Body of pancreas (tissue), 4 donors: ENCODE measurements around the gene SPEM2. TPM values are rescaled to one million over a fixed set of nuclear protein-coding genes. Genes with fewer than 3 reads are reported as not detected.
A peak's percentile ranks its signal among the peaks of the same experiment; 100 is the strongest.

ENCODE experiments used
- ATAC-seq: fragments of 150-250 bp; one replicate; pipeline ENCODE4 v1.9.1; 2016
- DNase-seq, 4 donors: peaks; one replicate each; pipeline ENCODE4 v3.0.0-alpha.2; 2019
- H3K27ac ChIP-seq, 4 donors: fragments of 200-600 bp; sonication (generic); 1 replicate in 3 of 4; 2 replicates in 1 of 4; pipeline versions ENCODE4 v1.5.1 to v1.6.1; 2016 to 2019; ENCODE audit warnings: mild to moderate bottlenecking in 1 of 4, mixed read lengths in 1 of 4, moderate library complexity in 1 of 4
- H3K27me3 ChIP-seq, 2 donors: fragments of 200-600 bp; sonication (generic); one replicate each; pipeline ENCODE4 v1.6.0; 2016; ENCODE audit warnings: mild to moderate bottlenecking in 1 of 2
- H3K36me3 ChIP-seq, 2 donors: fragments of 200-600 bp; sonication (generic); replicated peaks in 1 of 2; 2 replicates each; pipeline ENCODE4 v1.5.1; 2016; ENCODE audit warnings: low read depth in 2 of 2; ENCODE audit not compliant: insufficient read depth in 1 of 2
- H3K4me1 ChIP-seq: fragments of 200-600 bp; sonication (generic); one replicate; pipeline ENCODE4 v1.6.0; 2016
- H3K4me3 ChIP-seq, 2 donors: fragments of 200-600 bp; sonication (generic); 1 replicate in 1 of 2; 2 replicates in 1 of 2; pipeline ENCODE4 v1.5.1; 2016 to 2019
- H3K9me3 ChIP-seq, 3 donors: fragments of 200-600 bp; sonication (generic); 1 replicate in 2 of 3; 2 replicates in 1 of 3; pipeline ENCODE4 v1.5.1; 2016
- POLR2A ChIP-seq, 3 donors: fragments of 450-650 bp; IDR thresholded peaks; one replicate each; pipeline ENCODE4 v1.6.1; 2016; ENCODE audit warnings: antibody characterized with exemption in 3 of 3, mild to moderate bottlenecking in 2 of 3
- WGBS, 2 donors: methylation state at CpG; one replicate each; pipeline ENCODE4 v1.1.5; 2017; 5-methylcytosine and 5-hydroxymethylcytosine counted together
- intact Hi-C: fragments of 100-400 bp; cut with DNase I; formaldehyde crosslinking; loops from one replicate; pipeline ENCODE4 v1.15.1; 2023
- total RNA-seq, 2 donors: library from RNA; depleted of rRNA; stranded (reverse); fragments of >200 nt; gene quantifications; one replicate each; pipeline ENCODE4 v1.1.0, GENCODE V29; 2016
- TF ChIP-seq, protein P1 (sequence below), 7 experiments: fragments of 450-650 bp in 4 of 7; fragments of 200-600 bp in 3 of 7; sonication (generic) in 3 of 7; IDR thresholded peaks; one replicate each; pipeline ENCODE4 v1.5.1; 2016 to 2019; ENCODE audit warnings: antibody characterized with exemption in 7 of 7

Gene SPEM2
- total RNA-seq, 2 donors from 2014 or later, result not detected

DNA sequence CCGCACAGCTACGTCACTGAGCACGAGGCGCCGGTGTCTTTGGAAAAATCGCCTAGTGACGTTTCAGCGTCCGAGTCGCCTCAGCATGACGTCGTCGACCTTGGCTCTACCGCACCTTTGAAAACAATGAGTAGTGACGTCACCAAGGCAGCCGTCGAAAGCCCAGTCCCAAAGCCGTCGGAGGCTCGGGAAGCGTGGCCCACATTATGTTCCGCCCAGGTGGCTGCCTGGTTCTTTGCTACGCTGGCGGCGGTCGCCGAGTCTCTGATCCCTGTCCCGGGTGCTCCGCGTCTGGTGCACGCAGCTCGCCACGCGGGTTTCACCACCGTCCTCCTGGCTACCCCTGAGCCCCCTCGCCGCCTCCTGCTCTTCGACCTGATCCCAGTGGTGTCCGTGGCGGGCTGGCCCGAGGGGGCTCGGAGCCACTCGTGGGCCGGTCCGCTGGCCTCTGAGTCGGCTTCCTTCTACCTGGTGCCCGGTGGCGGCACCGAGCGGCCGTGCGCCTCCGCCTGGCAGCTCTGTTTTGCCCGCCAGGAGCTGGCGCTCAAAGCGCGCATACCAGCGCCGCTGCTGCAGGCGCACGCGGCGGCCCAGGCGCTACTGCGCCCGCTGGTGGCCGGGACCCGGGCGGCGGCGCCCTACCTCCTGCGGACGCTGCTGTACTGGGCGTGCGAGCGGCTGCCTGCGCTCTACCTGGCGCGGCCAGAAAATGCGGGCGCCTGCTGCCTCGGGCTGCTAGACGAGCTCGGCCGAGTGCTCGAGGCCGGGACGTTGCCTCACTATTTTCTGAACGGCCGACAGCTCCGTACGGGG lies 11.3 kb downstream of the SPEM2 start:
- no peaks in the 10 kb centered on the region for H3K36me3 ChIP-seq
- peak; percentile 75 for ATAC-seq
- no peaks in the 10 kb centered on the region for H3K9me3 ChIP-seq
- intact Hi-C loops, result no loop called here
- 5 to 44% methylated on average over 4 to 92 of the region's 92 CpGs for WGBS, 2 donors
- peaks cover 49% of the 10 kb centered on the region for H3K4me1 ChIP-seq
- TF ChIP-seq, protein P1, sequence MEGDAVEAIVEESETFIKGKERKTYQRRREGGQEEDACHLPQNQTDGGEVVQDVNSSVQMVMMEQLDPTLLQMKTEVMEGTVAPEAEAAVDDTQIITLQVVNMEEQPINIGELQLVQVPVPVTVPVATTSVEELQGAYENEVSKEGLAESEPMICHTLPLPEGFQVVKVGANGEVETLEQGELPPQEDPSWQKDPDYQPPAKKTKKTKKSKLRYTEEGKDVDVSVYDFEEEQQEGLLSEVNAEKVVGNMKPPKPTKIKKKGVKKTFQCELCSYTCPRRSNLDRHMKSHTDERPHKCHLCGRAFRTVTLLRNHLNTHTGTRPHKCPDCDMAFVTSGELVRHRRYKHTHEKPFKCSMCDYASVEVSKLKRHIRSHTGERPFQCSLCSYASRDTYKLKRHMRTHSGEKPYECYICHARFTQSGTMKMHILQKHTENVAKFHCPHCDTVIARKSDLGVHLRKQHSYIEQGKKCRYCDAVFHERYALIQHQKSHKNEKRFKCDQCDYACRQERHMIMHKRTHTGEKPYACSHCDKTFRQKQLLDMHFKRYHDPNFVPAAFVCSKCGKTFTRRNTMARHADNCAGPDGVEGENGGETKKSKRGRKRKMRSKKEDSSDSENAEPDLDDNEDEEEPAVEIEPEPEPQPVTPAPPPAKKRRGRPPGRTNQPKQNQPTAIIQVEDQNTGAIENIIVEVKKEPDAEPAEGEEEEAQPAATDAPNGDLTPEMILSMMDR (IDR thresholded peaks at IDR 0.05), result peak; percentile 82 to 99 (median 91)
- peak; percentile 72 to 90 (median 89) for TF ChIP-seq POLR2A (IDR thresholded peaks at IDR 0.05)
- no peak overlapping the region for H3K4me3 ChIP-seq
- H3K27me3 ChIP-seq, result no peaks in the 10 kb centered on the region
- peak; percentile 90 to 93 (median 91) for DNase-seq
- peak overlapping the region; percentile 80 to 94 (median 90) for H3K27ac ChIP-seq

GRCh38 chr17:7437369-7437863 lies 12.0 kb downstream of the SPEM2 start:
- DNase-seq, result no peak
- H3K36me3 ChIP-seq, result no peaks in the 10 kb centered on the region
- H3K4me3 ChIP-seq, result no peak overlapping the region
- WGBS, 2 donors, result 25 to 72% methylated on average over 8 to 27 of the region's 31 CpGs
- ATAC-seq, result no peak
- TF ChIP-seq POLR2A (IDR thresholded peaks at IDR 0.05), result no peak
- TF ChIP-seq, protein P1 (IDR thresholded peaks at IDR 0.05), result no peak
- peak overlapping the region; percentile 80 to 94 (median 90) for H3K27ac ChIP-seq
- intact Hi-C loops, result no loop called here
- H3K9me3 ChIP-seq, result no peaks in the 10 kb centered on the region
- peaks cover 49% of the 10 kb centered on the region for H3K4me1 ChIP-seq
- no peaks in the 10 kb centered on the region for H3K27me3 ChIP-seq

DNA sequence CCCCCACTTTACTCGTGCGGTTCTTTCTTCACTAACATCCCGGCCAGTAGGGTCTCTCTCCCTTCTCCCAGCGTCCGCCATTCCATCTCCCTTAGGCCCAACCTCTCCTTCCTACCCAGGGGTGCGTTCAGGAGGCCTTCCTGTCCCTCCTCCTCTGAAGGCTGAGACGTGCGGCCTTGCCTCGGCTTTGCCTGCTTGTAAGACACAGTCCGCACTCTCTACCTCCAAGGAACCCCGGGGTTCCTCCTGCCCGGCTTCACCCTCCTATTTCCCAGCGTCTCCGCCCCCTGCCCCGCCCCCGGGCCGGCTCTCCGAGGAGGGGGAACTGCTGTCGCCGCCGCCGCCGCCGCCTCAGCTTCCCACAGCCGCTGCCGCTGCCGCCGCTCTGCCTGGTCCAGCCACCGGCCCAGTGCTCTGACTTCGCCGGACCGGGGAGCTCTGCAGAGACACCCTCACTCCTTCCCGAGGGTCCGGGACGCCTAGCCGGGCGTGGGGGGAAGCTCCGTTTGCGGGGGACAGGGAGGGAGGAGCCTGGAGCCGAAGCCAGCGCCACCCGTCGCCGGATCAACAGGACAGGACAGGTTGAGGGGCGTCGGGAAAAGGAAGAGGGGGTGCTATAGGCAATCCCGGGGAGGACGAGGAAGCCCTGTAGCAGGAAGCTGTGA lies 12.7 kb downstream of the SPEM2 start:
- TF ChIP-seq, protein P1 (IDR thresholded peaks at IDR 0.05), result no peak
- TF ChIP-seq POLR2A (IDR thresholded peaks at IDR 0.05), result no peak
- DNase-seq (peak; percentile 25 to 48 (median 34)), ATAC-seq (no peak)
- no peaks in the 10 kb centered on the region for H3K36me3 ChIP-seq
- peaks cover 49% of the 10 kb centered on the region for H3K4me1 ChIP-seq
- no peaks in the 10 kb centered on the region for H3K9me3 ChIP-seq
- H3K27me3 ChIP-seq, result no peaks in the 10 kb centered on the region
- intact Hi-C loops, result no loop called here
- WGBS, 2 donors, result 50 to 87% methylated on average over 48 of the region's 48 CpGs
- H3K4me3 ChIP-seq, result no peak overlapping the region
- H3K27ac ChIP-seq, result peak overlapping the region in 1 of 4 donors; percentile 94

- WGBS, 2 donors, result 64 to 66% methylated on average over 11 of the region's 11 CpGs
- H3K4me1 ChIP-seq, result peaks cover 49% of the 10 kb centered on the region
- no peak overlapping the region for H3K4me3 ChIP-seq
- ATAC-seq, result no peak
- intact Hi-C loops, result no loop called here
- DNase-seq, result no peak
- no peaks in the 10 kb centered on the region for H3K27me3 ChIP-seq
- no peaks in the 10 kb centered on the region for H3K36me3 ChIP-seq
- H3K27ac ChIP-seq, result no peak overlapping the region
- no peaks in the 10 kb centered on the region for H3K9me3 ChIP-seq
- TF ChIP-seq, protein P1 (IDR thresholded peaks at IDR 0.05), result no peak
- no peak for TF ChIP-seq POLR2A (IDR thresholded peaks at IDR 0.05)
Measured at GRCh38 chr17:7438656-7439460, 13.4 kb downstream of the SPEM2 start.
